ENCODE measurements around the gene EML6.

DNA sequence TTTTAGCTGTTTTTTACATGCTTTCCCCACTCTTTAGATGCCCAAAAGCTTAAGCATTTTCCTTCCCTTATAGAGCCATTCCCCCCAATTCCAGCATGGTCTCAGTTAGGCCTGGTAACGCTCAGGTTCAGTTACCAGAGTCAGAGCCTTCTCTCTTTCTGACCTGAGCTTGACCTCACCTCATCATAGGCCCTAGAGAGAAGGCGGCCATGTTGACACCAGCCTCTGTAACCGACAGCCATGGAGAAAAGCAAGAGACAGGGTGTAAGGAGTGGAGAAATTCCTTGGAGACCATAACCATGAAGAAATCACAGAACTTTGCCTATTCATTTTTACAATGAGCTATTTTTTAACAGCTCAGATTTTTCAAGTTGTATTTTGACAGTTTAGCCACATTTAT lies 227.3 kb downstream of the EML6 start:
- TF ChIP-seq, protein P1, sequence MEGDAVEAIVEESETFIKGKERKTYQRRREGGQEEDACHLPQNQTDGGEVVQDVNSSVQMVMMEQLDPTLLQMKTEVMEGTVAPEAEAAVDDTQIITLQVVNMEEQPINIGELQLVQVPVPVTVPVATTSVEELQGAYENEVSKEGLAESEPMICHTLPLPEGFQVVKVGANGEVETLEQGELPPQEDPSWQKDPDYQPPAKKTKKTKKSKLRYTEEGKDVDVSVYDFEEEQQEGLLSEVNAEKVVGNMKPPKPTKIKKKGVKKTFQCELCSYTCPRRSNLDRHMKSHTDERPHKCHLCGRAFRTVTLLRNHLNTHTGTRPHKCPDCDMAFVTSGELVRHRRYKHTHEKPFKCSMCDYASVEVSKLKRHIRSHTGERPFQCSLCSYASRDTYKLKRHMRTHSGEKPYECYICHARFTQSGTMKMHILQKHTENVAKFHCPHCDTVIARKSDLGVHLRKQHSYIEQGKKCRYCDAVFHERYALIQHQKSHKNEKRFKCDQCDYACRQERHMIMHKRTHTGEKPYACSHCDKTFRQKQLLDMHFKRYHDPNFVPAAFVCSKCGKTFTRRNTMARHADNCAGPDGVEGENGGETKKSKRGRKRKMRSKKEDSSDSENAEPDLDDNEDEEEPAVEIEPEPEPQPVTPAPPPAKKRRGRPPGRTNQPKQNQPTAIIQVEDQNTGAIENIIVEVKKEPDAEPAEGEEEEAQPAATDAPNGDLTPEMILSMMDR (CRISPR knock-in tag; IDR thresholded peaks at IDR 0.05), result no peak
- TF ChIP-seq ZSCAN25 (CRISPR knock-in tag; IDR thresholded peaks at IDR 0.05) (no peak), ZFX (CRISPR knock-in tag; IDR thresholded peaks at IDR 0.05; ENCODE audit: low read depth) (no peak), DPF2 (CRISPR knock-in tag; IDR thresholded peaks at IDR 0.05; ENCODE audit: borderline replicate concordance, low read depth) (no peak)
